ENCODE measurements around the gene SLC44A3. TPM values are rescaled to one million over a fixed set of nuclear protein-coding genes. Genes with fewer than 3 reads are reported as not detected.
A peak's percentile ranks its signal among the peaks of the same experiment; 100 is the strongest.
"Not testable (repeated sequence)": the region's sequence is repeated elsewhere in the genome, so short reads cannot be mapped to it uniquely, and the experiment has no call there.

The SLC44A3 gene
- total and polyA plus RNA-seq, 3 experiments from 2014 or later, result 0.31 to 0.83 (median 0.47) TPM

DNA sequence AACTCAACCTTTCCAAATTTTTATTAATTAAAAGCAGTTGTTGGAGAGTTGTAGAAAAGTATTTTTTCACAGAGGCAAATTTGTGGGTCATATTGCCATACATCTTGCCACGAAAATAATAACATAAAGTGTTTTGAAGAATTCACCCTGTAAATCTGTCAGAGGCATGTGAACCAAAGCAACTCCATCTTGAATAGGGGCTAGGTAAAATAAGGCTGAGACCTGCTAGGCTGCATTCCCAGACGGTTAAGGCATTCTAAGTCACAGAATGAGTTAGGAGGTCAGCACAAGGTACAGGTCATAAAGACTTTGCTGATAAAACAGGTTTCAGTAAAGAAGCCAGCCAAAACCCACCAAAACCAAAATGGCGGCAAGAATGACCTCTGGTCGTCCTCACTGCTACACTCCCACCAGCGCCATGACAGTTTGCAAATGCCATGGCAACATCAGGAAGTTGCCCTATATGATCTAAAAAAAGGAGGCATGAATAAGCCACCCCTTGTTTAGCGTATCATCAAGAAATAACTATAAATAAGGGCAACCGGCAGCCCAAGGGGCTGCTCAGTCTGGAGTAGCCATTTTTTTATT is 111.2 kb downstream of the SLC44A3 start:
- Mint-ChIP-seq H3K27ac (no peak overlapping the region), H3K4me1 (peaks cover 5 to 12% (median 7%) of the 10 kb centered on the region in 3 donors), H3K9me3 (no peaks in the 10 kb centered on the region), H3K27me3 (peaks cover 12 to 44% of the 10 kb centered on the region in 2 donors), H3K4me3 (peak overlapping the region in 1 of 7 donors; percentile 5), H3K36me3 (no peaks in the 10 kb centered on the region)
- CTCF ChIA-PET, result no interaction called here
- DNase-seq, result no peak
- no peaks in the 10 kb centered on the region for H3K27me3 ChIP-seq (ENCODE audit: insufficient read depth, low read length, poor library complexity, severe bottlenecking)
- H3K4me3 ChIP-seq (ENCODE audit: low read length), result no peak overlapping the region
- POLR2A ChIA-PET, result no interaction called here
- H3K9me3 ChIP-seq (ENCODE audit: low read length), result no peaks in the 10 kb centered on the region
- no peaks in the 10 kb centered on the region for H3K36me3 ChIP-seq (ENCODE audit: insufficient read depth, low read length)
- H3K4me1 ChIP-seq (ENCODE audit: insufficient read depth, low read length), result no peaks in the 10 kb centered on the region
- H3K27ac ChIP-seq (ENCODE audit: low read depth, low read length), result no peak overlapping the region

DNA sequence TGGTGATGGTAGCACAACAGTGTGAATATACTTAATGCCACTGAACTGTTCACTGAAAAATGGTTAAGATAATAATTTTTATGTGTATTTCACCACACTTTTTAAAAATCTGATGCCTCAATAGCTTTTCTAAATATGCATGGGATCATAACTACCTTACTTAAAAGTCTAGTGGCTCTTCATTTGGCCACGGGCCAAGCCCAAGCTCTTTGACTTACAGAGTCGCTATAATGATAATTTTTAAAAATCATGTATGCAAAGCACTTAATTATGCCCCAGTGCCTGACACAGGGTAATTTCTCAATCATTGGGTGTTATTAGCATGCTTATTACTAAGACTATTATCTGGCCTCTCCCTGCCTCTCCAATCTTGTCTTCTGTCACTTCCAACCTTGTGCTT is 114.4 kb downstream of the SLC44A3 start:
- no peak overlapping the region for H3K4me3 Mint-ChIP-seq
- no peak for DNase-seq
- CTCF ChIA-PET, result no interaction called here
- H3K9me3 Mint-ChIP-seq, result no peaks in the 10 kb centered on the region
- no peak overlapping the region for H3K4me3 ChIP-seq (ENCODE audit: low read length)
- POLR2A ChIA-PET, result no interaction called here
- H3K4me1 Mint-ChIP-seq, result peaks cover 0 to 3% (median 0%) of the 10 kb centered on the region in 3 donors
- H3K27ac ChIP-seq (ENCODE audit: low read depth, low read length), result no peak overlapping the region
- H3K9me3 ChIP-seq (ENCODE audit: low read length), result no peaks in the 10 kb centered on the region
- H3K27me3 ChIP-seq (ENCODE audit: insufficient read depth, low read length, poor library complexity, severe bottlenecking), result no peaks in the 10 kb centered on the region
- H3K27me3 Mint-ChIP-seq, result peaks cover 2 to 36% of the 10 kb centered on the region in 2 donors
- no peaks in the 10 kb centered on the region for H3K4me1 ChIP-seq (ENCODE audit: insufficient read depth, low read length)
- H3K27ac Mint-ChIP-seq, result no peak overlapping the region
- no peaks in the 10 kb centered on the region for H3K36me3 ChIP-seq (ENCODE audit: insufficient read depth, low read length)
- H3K36me3 Mint-ChIP-seq, result no peaks in the 10 kb centered on the region

DNA sequence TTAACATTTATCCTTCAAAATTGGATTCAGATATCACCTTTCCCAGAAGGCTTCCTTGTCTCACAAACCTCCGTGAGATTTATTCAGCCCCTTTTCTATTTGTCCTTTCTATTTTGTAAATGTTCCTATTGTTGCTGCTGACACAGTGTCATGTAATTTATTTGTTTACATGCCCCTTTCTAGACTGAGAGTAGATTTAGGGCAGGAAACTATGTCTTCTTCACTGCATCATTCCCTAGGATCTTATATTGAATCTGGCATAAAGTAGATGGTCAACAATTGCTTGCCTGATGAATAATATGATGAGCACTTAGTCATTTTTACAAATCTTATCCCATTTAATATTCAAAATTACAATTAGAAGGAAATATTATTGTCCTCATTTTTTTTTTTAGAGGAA is 114.9 kb downstream of the SLC44A3 start:
- H3K27me3 ChIP-seq (ENCODE audit: insufficient read depth, low read length, poor library complexity, severe bottlenecking), result no peaks in the 10 kb centered on the region
- Mint-ChIP-seq H3K4me3 (no peak overlapping the region), H3K27ac (no peak overlapping the region), H3K4me1 (peaks cover 0 to 3% (median 0%) of the 10 kb centered on the region in 3 donors), H3K36me3 (no peaks in the 10 kb centered on the region), H3K9me3 (no peaks in the 10 kb centered on the region), H3K27me3 (peaks cover 1 to 31% of the 10 kb centered on the region in 2 donors)
- POLR2A ChIA-PET, result no interaction called here
- CTCF ChIA-PET, result no interaction called here
- H3K4me1 ChIP-seq (ENCODE audit: insufficient read depth, low read length), result no peaks in the 10 kb centered on the region
- no peaks in the 10 kb centered on the region for H3K36me3 ChIP-seq (ENCODE audit: insufficient read depth, low read length)
- H3K4me3 ChIP-seq (ENCODE audit: low read length), result no peak overlapping the region
- DNase-seq, result no peak
- no peak overlapping the region for H3K27ac ChIP-seq (ENCODE audit: low read depth, low read length)
- H3K9me3 ChIP-seq (ENCODE audit: low read length), result no peaks in the 10 kb centered on the region

DNA sequence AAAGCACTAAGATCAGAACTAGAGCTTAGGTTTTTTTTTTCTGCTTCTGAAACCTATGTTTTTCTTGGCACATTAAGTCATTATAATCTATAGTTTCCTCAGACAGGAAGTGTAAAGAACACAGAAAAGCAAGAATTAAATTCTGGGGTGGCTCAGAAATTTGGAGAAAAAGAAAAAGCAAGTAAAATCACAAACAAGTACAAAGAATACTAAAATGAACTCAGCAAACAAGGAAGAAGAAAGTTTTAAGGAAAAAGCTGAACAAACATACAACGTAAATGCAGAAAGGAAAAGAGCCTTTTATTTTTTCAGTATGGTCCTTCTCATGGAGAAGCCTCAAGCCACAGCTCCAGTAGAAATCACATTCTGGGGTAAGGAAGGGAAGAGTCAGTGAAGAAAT is 115.3 kb downstream of the SLC44A3 start:
- H3K27me3 Mint-ChIP-seq, result peaks cover 1 to 28% of the 10 kb centered on the region in 2 donors
- no peak overlapping the region for H3K4me3 Mint-ChIP-seq
- POLR2A ChIA-PET, result no interaction called here
- CTCF ChIA-PET, result no interaction called here
- no peaks in the 10 kb centered on the region for H3K9me3 ChIP-seq (ENCODE audit: low read length)
- no peaks in the 10 kb centered on the region for H3K36me3 ChIP-seq (ENCODE audit: insufficient read depth, low read length)
- H3K27ac ChIP-seq (ENCODE audit: low read depth, low read length), result no peak overlapping the region
- H3K27me3 ChIP-seq (ENCODE audit: insufficient read depth, low read length, poor library complexity, severe bottlenecking), result no peaks in the 10 kb centered on the region
- peak overlapping the region in 1 of 8 donors; percentile 12 for H3K27ac Mint-ChIP-seq
- H3K4me3 ChIP-seq (ENCODE audit: low read length), result no peak overlapping the region
- H3K4me1 Mint-ChIP-seq, result peaks cover 0 to 3% (median 0%) of the 10 kb centered on the region in 3 donors
- H3K36me3 Mint-ChIP-seq, result no peaks in the 10 kb centered on the region
- H3K9me3 Mint-ChIP-seq, result no peaks in the 10 kb centered on the region
- no peak for DNase-seq
- H3K4me1 ChIP-seq (ENCODE audit: insufficient read depth, low read length), result no peaks in the 10 kb centered on the region

- CTCF ChIA-PET, result no interaction called here
- H3K4me3 ChIP-seq (ENCODE audit: low read length), result no peak overlapping the region
- no peaks in the 10 kb centered on the region for H3K9me3 Mint-ChIP-seq
- H3K4me3 Mint-ChIP-seq, result no peak overlapping the region
- no peak overlapping the region for H3K27ac ChIP-seq (ENCODE audit: low read depth, low read length)
- H3K27ac Mint-ChIP-seq, result no peak overlapping the region
- H3K9me3 ChIP-seq (ENCODE audit: low read length), result no peaks in the 10 kb centered on the region
- peaks cover 0 to 3% (median 0%) of the 10 kb centered on the region in 3 donors for H3K4me1 Mint-ChIP-seq
- no peak for DNase-seq
- H3K4me1 ChIP-seq (ENCODE audit: insufficient read depth, low read length), result no peaks in the 10 kb centered on the region
- POLR2A ChIA-PET, result no interaction called here
- H3K27me3 ChIP-seq (ENCODE audit: insufficient read depth, low read length, poor library complexity, severe bottlenecking), result no peaks in the 10 kb centered on the region
- H3K36me3 ChIP-seq (ENCODE audit: insufficient read depth, low read length), result no peaks in the 10 kb centered on the region
- H3K36me3 Mint-ChIP-seq, result no peaks in the 10 kb centered on the region
- H3K27me3 Mint-ChIP-seq, result peaks cover 3 to 29% of the 10 kb centered on the region in 2 donors
These were observed 116.9 kb downstream of the SLC44A3 start for GRCh38 chr1:94936861-94937620.

DNA sequence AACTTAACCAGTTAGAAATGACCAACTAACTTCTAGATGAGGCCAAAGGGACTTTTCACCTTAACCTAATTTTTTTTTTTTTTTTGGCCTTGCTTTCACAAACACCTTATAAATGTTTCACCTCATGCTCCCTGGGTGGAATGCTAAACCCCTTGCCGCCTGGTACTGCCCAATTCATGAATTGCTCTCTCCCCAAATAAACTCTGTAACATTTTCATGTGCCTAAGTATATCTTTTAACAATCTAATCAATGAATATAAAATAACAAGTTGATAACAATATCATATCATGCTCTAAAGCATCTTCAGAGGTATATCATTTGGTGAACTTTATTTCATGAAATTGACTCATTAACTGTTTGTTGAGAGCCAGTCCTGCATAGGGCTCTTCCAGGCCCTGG is 117.7 kb downstream of the SLC44A3 start:
- Mint-ChIP-seq H3K27ac (no peak overlapping the region), H3K36me3 (no peaks in the 10 kb centered on the region), H3K4me1 (peaks cover 0 to 3% (median 0%) of the 10 kb centered on the region in 3 donors), H3K9me3 (no peaks in the 10 kb centered on the region), H3K4me3 (no peak overlapping the region), H3K27me3 (peaks cover 3 to 29% of the 10 kb centered on the region in 2 donors)
- ChIA-PET CTCF (no interaction called here), POLR2A (no interaction called here)
- Histone ChIP-seq H3K27ac (ENCODE audit: low read depth, low read length) (no peak overlapping the region), H3K36me3 (ENCODE audit: insufficient read depth, low read length) (no peaks in the 10 kb centered on the region), H3K27me3 (ENCODE audit: insufficient read depth, low read length, poor library complexity, severe bottlenecking) (no peaks in the 10 kb centered on the region), H3K9me3 (ENCODE audit: low read length) (no peaks in the 10 kb centered on the region), H3K4me1 (ENCODE audit: insufficient read depth, low read length) (no peaks in the 10 kb centered on the region), H3K4me3 (ENCODE audit: low read length) (no peak overlapping the region)
- DNase-seq, result no peak

GRCh38 chr1:94940738-94941137 is 120.6 kb downstream of the SLC44A3 start:
- Histone ChIP-seq H3K4me3 (ENCODE audit: low read length) (no peak overlapping the region), H3K27ac (ENCODE audit: low read depth, low read length) (no peak overlapping the region), H3K4me1 (ENCODE audit: insufficient read depth, low read length) (no peaks in the 10 kb centered on the region), H3K9me3 (ENCODE audit: low read length) (no peaks in the 10 kb centered on the region), H3K36me3 (ENCODE audit: insufficient read depth, low read length) (no peaks in the 10 kb centered on the region), H3K27me3 (ENCODE audit: insufficient read depth, low read length, poor library complexity, severe bottlenecking) (no peaks in the 10 kb centered on the region)
- Mint-ChIP-seq H3K4me1 (no peaks in the 10 kb centered on the region), H3K36me3 (no peaks in the 10 kb centered on the region), H3K9me3 (no peaks in the 10 kb centered on the region), H3K4me3 (no peak overlapping the region), H3K27me3 (peaks cover 8 to 45% of the 10 kb centered on the region in 2 donors), H3K27ac (peak overlapping the region in 1 of 8 donors; percentile 12)
- no peak for DNase-seq
- POLR2A ChIA-PET, result no interaction called here
- CTCF ChIA-PET, result interaction anchor here (1.0 kb wide), 1 partner anchor 87 kb away, joined by 3 read pairs; no protein-coding TSS in a partner anchor

- H3K9me3 Mint-ChIP-seq, result not testable (repeated sequence)
- CTCF ChIA-PET, result interaction anchor here (1.0 kb wide), 1 partner anchor 87 kb away, joined by 3 read pairs; no protein-coding TSS in a partner anchor
These were observed 121.3 kb downstream of the SLC44A3 start for GRCh38 chr1:94941480-94941879.

More at GRCh38 chr1:94941480-94941879, 121.3 kb downstream of the SLC44A3 start:
- H3K4me1 ChIP-seq (ENCODE audit: insufficient read depth, low read length); POLR2A ChIA-PET; H3K4me3 ChIP-seq (ENCODE audit: low read length); H3K27ac ChIP-seq (ENCODE audit: low read depth, low read length); H3K27me3 ChIP-seq (ENCODE audit: insufficient read depth, low read length, poor library complexity, severe bottlenecking); H3K36me3 Mint-ChIP-seq; H3K27ac Mint-ChIP-seq; H3K9me3 ChIP-seq (ENCODE audit: low read length); DNase-seq; H3K4me3 Mint-ChIP-seq; H3K36me3 ChIP-seq (ENCODE audit: insufficient read depth, low read length); H3K4me1 Mint-ChIP-seq: not testable (repeated sequence)
- H3K27me3 Mint-ChIP-seq, result peaks cover 10 to 41% of the 10 kb centered on the region in 2 donors

All from CD8-positive, alpha-beta memory T cell (primary cell).